ENCODE results near the gene RAB18. TPM values are rescaled to one million over a fixed set of nuclear protein-coding genes. Genes with fewer than 3 reads are reported as not detected.
A peak's percentile ranks its signal among the peaks of the same experiment; 100 is the strongest.

Gene RAB18
- total RNA-seq, 1 donor from 2014 or later: 162 TPM

- Histone ChIP-seq H3K4me3 (ENCODE audit: insufficient read depth, low read depth, low read length) (no peak overlapping the region), H3K9me3 (ENCODE audit: insufficient read depth, low read depth, low read length) (no peaks in the 10 kb centered on the region), H3K9ac (ENCODE audit: low read length) (no peak overlapping the region), H2AFZ (ENCODE audit: low read depth, low read length) (no peak overlapping the region), H3K79me2 (ENCODE audit: insufficient read depth, low read length) (no peaks in the 10 kb centered on the region), H3K36me3 (ENCODE audit: insufficient read depth, low read length) (peaks cover 9% of the 10 kb centered on the region), H3K27me3 (ENCODE audit: insufficient read depth, low read length) (no peaks in the 10 kb centered on the region), H3K27ac (ENCODE audit: low read depth, low read length) (no peak overlapping the region), H3K4me1 (ENCODE audit: insufficient read depth, low read length) (no peaks in the 10 kb centered on the region), H4K20me1 (ENCODE audit: insufficient read depth, low read length) (peaks cover 5% of the 10 kb centered on the region), H3K4me2 (ENCODE audit: low read length) (no peak overlapping the region)
- FAIRE-seq (no peak), DNase-seq (ENCODE audit: low read depth) (peak; percentile 11)
- TF ChIP-seq EZH2 (IDR thresholded peaks at IDR 0.05; ENCODE audit: insufficient read depth, low read length): no peak
- no peak for TF ChIP-seq CTCF (IDR thresholded peaks at IDR 0.05; ENCODE audit: insufficient read depth, low read depth, low read length)
- H3K27me3 Mint-ChIP-seq (ENCODE audit: low read depth, unreplicated experiment): no peaks in the 10 kb centered on the region
- no peaks in the 10 kb centered on the region for H3K9me3 Mint-ChIP-seq (ENCODE audit: unreplicated experiment)
- no peak overlapping the region for H3K27ac Mint-ChIP-seq (ENCODE audit: unreplicated experiment)
- no peak overlapping the region for H3K4me3 Mint-ChIP-seq (ENCODE audit: unreplicated experiment)
- peaks cover 6% of the 10 kb centered on the region for H3K4me1 Mint-ChIP-seq (ENCODE audit: low read depth, unreplicated experiment)
- H3K36me3 Mint-ChIP-seq (ENCODE audit: low read depth, unreplicated experiment): peaks cover 9% of the 10 kb centered on the region
Observed at GRCh38 chr10:27542812-27543211, 38.7 kb downstream of the RAB18 start.

GRCh38 chr10:27547047-27547446 lies 42.9 kb downstream of the RAB18 start:
- no peaks in the 10 kb centered on the region for H3K36me3 ChIP-seq (ENCODE audit: insufficient read depth, low read length)
- no peak overlapping the region for H2AFZ ChIP-seq (ENCODE audit: low read depth, low read length)
- H3K27ac ChIP-seq (ENCODE audit: low read depth, low read length): no peak overlapping the region
- Mint-ChIP-seq H3K36me3 (ENCODE audit: low read depth, unreplicated experiment) (peaks cover 9% of the 10 kb centered on the region), H3K4me3 (ENCODE audit: unreplicated experiment) (no peak overlapping the region), H3K9me3 (ENCODE audit: unreplicated experiment) (no peaks in the 10 kb centered on the region), H3K4me1 (ENCODE audit: low read depth, unreplicated experiment) (peaks cover 4% of the 10 kb centered on the region), H3K27me3 (ENCODE audit: low read depth, unreplicated experiment) (no peaks in the 10 kb centered on the region), H3K27ac (ENCODE audit: unreplicated experiment) (no peak overlapping the region)
- H3K79me2 ChIP-seq (ENCODE audit: insufficient read depth, low read length): no peaks in the 10 kb centered on the region
- H3K4me3 ChIP-seq (ENCODE audit: insufficient read depth, low read depth, low read length): no peak overlapping the region
- no peaks in the 10 kb centered on the region for H3K27me3 ChIP-seq (ENCODE audit: insufficient read depth, low read length)
- no peak overlapping the region for H3K9ac ChIP-seq (ENCODE audit: low read length)
- DNase-seq (ENCODE audit: low read depth) (no peak), FAIRE-seq (no peak)
- H3K4me1 ChIP-seq (ENCODE audit: insufficient read depth, low read length): no peaks in the 10 kb centered on the region
- H4K20me1 ChIP-seq (ENCODE audit: insufficient read depth, low read length): peaks cover 5% of the 10 kb centered on the region
- no peak overlapping the region for H3K4me2 ChIP-seq (ENCODE audit: low read length)
- H3K9me3 ChIP-seq (ENCODE audit: insufficient read depth, low read depth, low read length): no peaks in the 10 kb centered on the region
- TF ChIP-seq EZH2 (IDR thresholded peaks at IDR 0.05; ENCODE audit: insufficient read depth, low read length): no peak
- no peak for TF ChIP-seq CTCF (IDR thresholded peaks at IDR 0.05; ENCODE audit: insufficient read depth, low read depth, low read length)

GRCh38 chr10:27547482-27547881 lies 43.4 kb downstream of the RAB18 start:
- H3K4me1 Mint-ChIP-seq (ENCODE audit: low read depth, unreplicated experiment): peaks cover 4% of the 10 kb centered on the region
- H3K4me3 ChIP-seq (ENCODE audit: insufficient read depth, low read depth, low read length): no peak overlapping the region
- H3K9ac ChIP-seq (ENCODE audit: low read length): no peak overlapping the region
- no peaks in the 10 kb centered on the region for H3K9me3 Mint-ChIP-seq (ENCODE audit: unreplicated experiment)
- no peaks in the 10 kb centered on the region for H3K27me3 ChIP-seq (ENCODE audit: insufficient read depth, low read length)
- no peaks in the 10 kb centered on the region for H3K9me3 ChIP-seq (ENCODE audit: insufficient read depth, low read depth, low read length)
- H3K4me2 ChIP-seq (ENCODE audit: low read length): no peak overlapping the region
- H3K36me3 ChIP-seq (ENCODE audit: insufficient read depth, low read length): no peaks in the 10 kb centered on the region
- H4K20me1 ChIP-seq (ENCODE audit: insufficient read depth, low read length): peaks cover 5% of the 10 kb centered on the region
- no peak overlapping the region for H3K4me3 Mint-ChIP-seq (ENCODE audit: unreplicated experiment)
- no peaks in the 10 kb centered on the region for H3K4me1 ChIP-seq (ENCODE audit: insufficient read depth, low read length)
- peaks cover 9% of the 10 kb centered on the region for H3K36me3 Mint-ChIP-seq (ENCODE audit: low read depth, unreplicated experiment)
- FAIRE-seq (no peak), DNase-seq (ENCODE audit: low read depth) (no peak)
- H3K27ac ChIP-seq (ENCODE audit: low read depth, low read length): no peak overlapping the region
- H3K27me3 Mint-ChIP-seq (ENCODE audit: low read depth, unreplicated experiment): no peaks in the 10 kb centered on the region
- TF ChIP-seq EZH2 (IDR thresholded peaks at IDR 0.05; ENCODE audit: insufficient read depth, low read length): no peak
- no peak for TF ChIP-seq CTCF (IDR thresholded peaks at IDR 0.05; ENCODE audit: insufficient read depth, low read depth, low read length)
- no peak overlapping the region for H3K27ac Mint-ChIP-seq (ENCODE audit: unreplicated experiment)
- H2AFZ ChIP-seq (ENCODE audit: low read depth, low read length): no peak overlapping the region
- H3K79me2 ChIP-seq (ENCODE audit: insufficient read depth, low read length): no peaks in the 10 kb centered on the region

All from astrocyte (in vitro differentiated cells and primary cell).